ENCODE data around the gene PLG. TPM values are rescaled to one million over a fixed set of nuclear protein-coding genes. Genes with fewer than 3 reads are reported as not detected.
"Not testable (repeated sequence)": the region's sequence is repeated elsewhere in the genome, so short reads cannot be mapped to it uniquely, and the experiment has no call there.

PLG gene
- polyA plus RNA-seq, 1 experiment, result not detected

GRCh38 chr6:160692369-160692959, 9.6 kb upstream of the PLG start:
- Histone ChIP-seq H3K4me3 (ENCODE audit: low read depth, low read length) (no peak overlapping the region), H3K9me3 (ENCODE audit: control insufficient read depth, insufficient read depth, low read length) (peaks cover 37% of the 10 kb centered on the region), H3K27me3 (ENCODE audit: control insufficient read depth, insufficient read depth, low read length) (no peaks in the 10 kb centered on the region), H3K27ac (ENCODE audit: low read depth, low read length) (no peak overlapping the region)
- POLR2A ChIA-PET, result no interaction called here
- no peak for TF ChIP-seq CTCF (IDR thresholded peaks at IDR 0.05; ENCODE audit: low read depth, low read length)
- DNase-seq (ENCODE audit: low read depth, low spot score), result no peak
- CTCF ChIA-PET, result no interaction called here

GRCh38 chr6:160695025-160695424, 7.0 kb upstream of the PLG start:
- H3K27ac ChIP-seq (ENCODE audit: low read depth, low read length); H3K27me3 ChIP-seq (ENCODE audit: control insufficient read depth, insufficient read depth, low read length); DNase-seq (ENCODE audit: low read depth, low spot score); POLR2A ChIA-PET; CTCF ChIA-PET; H3K4me3 ChIP-seq (ENCODE audit: low read depth, low read length): not testable (repeated sequence)
- H3K9me3 ChIP-seq (ENCODE audit: control insufficient read depth, insufficient read depth, low read length), result peaks cover 35% of the 10 kb centered on the region

GRCh38 chr6:160695622-160696021, 6.4 kb upstream of the PLG start:
- H3K9me3 ChIP-seq (ENCODE audit: control insufficient read depth, insufficient read depth, low read length), result peaks cover 30% of the 10 kb centered on the region
- POLR2A ChIA-PET, CTCF ChIA-PET: not testable (repeated sequence)

GRCh38 chr6:160696884-160697283, 5.2 kb upstream of the PLG start:
- H3K27ac ChIP-seq (ENCODE audit: low read depth, low read length); POLR2A ChIA-PET; H3K27me3 ChIP-seq (ENCODE audit: control insufficient read depth, insufficient read depth, low read length); DNase-seq (ENCODE audit: low read depth, low spot score); CTCF ChIA-PET; H3K4me3 ChIP-seq (ENCODE audit: low read depth, low read length): not testable (repeated sequence)
- H3K9me3 ChIP-seq (ENCODE audit: control insufficient read depth, insufficient read depth, low read length), result peaks cover 18% of the 10 kb centered on the region

More at GRCh38 chr6:160695622-160696021, 6.4 kb upstream of the PLG start:
- not testable (repeated sequence) for H3K4me3 ChIP-seq (ENCODE audit: low read depth, low read length); H3K27me3 ChIP-seq (ENCODE audit: control insufficient read depth, insufficient read depth, low read length); DNase-seq (ENCODE audit: low read depth, low spot score); H3K27ac ChIP-seq (ENCODE audit: low read depth, low read length)

GRCh38 chr6:160697826-160698225, 4.2 kb upstream of the PLG start:
- DNase-seq (ENCODE audit: low read depth, low spot score), result no peak
- CTCF ChIA-PET, result no interaction called here
- POLR2A ChIA-PET, result no interaction called here
- no peak for TF ChIP-seq CTCF (IDR thresholded peaks at IDR 0.05; ENCODE audit: low read depth, low read length)
- no peak overlapping the region for H3K27ac ChIP-seq (ENCODE audit: low read depth, low read length)
- H3K9me3 ChIP-seq (ENCODE audit: control insufficient read depth, insufficient read depth, low read length), result peaks cover 10% of the 10 kb centered on the region
- H3K27me3 ChIP-seq (ENCODE audit: control insufficient read depth, insufficient read depth, low read length), result no peaks in the 10 kb centered on the region
- H3K4me3 ChIP-seq (ENCODE audit: low read depth, low read length), result no peak overlapping the region

GRCh38 chr6:160704688-160705087, 2.6 kb downstream of the PLG start:
- H3K9me3 ChIP-seq (ENCODE audit: control insufficient read depth, insufficient read depth, low read length); CTCF ChIA-PET; H3K4me3 ChIP-seq (ENCODE audit: low read depth, low read length); POLR2A ChIA-PET; DNase-seq (ENCODE audit: low read depth, low spot score); H3K27ac ChIP-seq (ENCODE audit: low read depth, low read length); H3K27me3 ChIP-seq (ENCODE audit: control insufficient read depth, insufficient read depth, low read length): not testable (repeated sequence)

- DNase-seq (ENCODE audit: low read depth, low spot score); H3K27me3 ChIP-seq (ENCODE audit: control insufficient read depth, insufficient read depth, low read length); H3K4me3 ChIP-seq (ENCODE audit: low read depth, low read length); H3K27ac ChIP-seq (ENCODE audit: low read depth, low read length); H3K9me3 ChIP-seq (ENCODE audit: control insufficient read depth, insufficient read depth, low read length); POLR2A ChIA-PET; CTCF ChIA-PET: not testable (repeated sequence)
These were observed 6.9 kb downstream of the PLG start for GRCh38 chr6:160708993-160709392.

Data from AG04450 (cell line).